Measurements from ENCODE around the gene SLC8A1.

The SLC8A1 gene

GRCh38 chr2:40299781-40300180, 152.1 kb downstream of the SLC8A1 start:
- TF ChIP-seq ZNF565 (CRISPR knock-in tag; conservative IDR thresholded peaks at IDR 0.05; ENCODE audit: low read depth) (no peak), TOX (CRISPR knock-in tag; IDR thresholded peaks at IDR 0.05; ENCODE audit: borderline replicate concordance) (no peak), POU6F1 (CRISPR knock-in tag; IDR thresholded peaks at IDR 0.05; ENCODE audit: borderline replicate concordance, low read depth) (no peak), ZFP30 (CRISPR knock-in tag; IDR thresholded peaks at IDR 0.05) (no peak), SNAI2 (CRISPR knock-in tag; IDR thresholded peaks at IDR 0.05) (no peak), RARB (CRISPR knock-in tag; IDR thresholded peaks at IDR 0.05) (no peak), ZC3H10 (CRISPR knock-in tag; IDR thresholded peaks at IDR 0.05) (no peak), TCF4 (CRISPR knock-in tag; IDR thresholded peaks at IDR 0.05; ENCODE audit: borderline replicate concordance) (no peak), ARNTL (CRISPR knock-in tag; IDR thresholded peaks at IDR 0.05; ENCODE audit: borderline replicate concordance, low read depth) (no peak), PATZ1 (CRISPR knock-in tag; IDR thresholded peaks at IDR 0.05; ENCODE audit: borderline replicate concordance) (no peak), CSRNP3 (CRISPR knock-in tag; IDR thresholded peaks at IDR 0.05) (no peak), BACH2 (CRISPR knock-in tag; IDR thresholded peaks at IDR 0.05; ENCODE audit: borderline replicate concordance) (no peak)

GRCh38 chr2:40299173-40299572, 152.7 kb downstream of the SLC8A1 start:
- no peak for TF ChIP-seq PPARA (CRISPR knock-in tag; IDR thresholded peaks at IDR 0.05; ENCODE audit: borderline replicate concordance)
- TF ChIP-seq ESRRG (CRISPR knock-in tag; IDR thresholded peaks at IDR 0.05): no peak
- no peak for TF ChIP-seq CREB5 (CRISPR knock-in tag; IDR thresholded peaks at IDR 0.05; ENCODE audit: low read depth)
- no peak for TF ChIP-seq GLIS3 (CRISPR knock-in tag; IDR thresholded peaks at IDR 0.05)
- TF ChIP-seq RARB (CRISPR knock-in tag; IDR thresholded peaks at IDR 0.05): no peak
- no peak for TF ChIP-seq SNAI2 (CRISPR knock-in tag; IDR thresholded peaks at IDR 0.05)
- TF ChIP-seq OSR1 (CRISPR knock-in tag; IDR thresholded peaks at IDR 0.05): no peak
- ATAC-seq: no peak

More at GRCh38 chr2:40299781-40300180, 152.1 kb downstream of the SLC8A1 start:
- no peak for ATAC-seq

- ATAC-seq: no peak
- TF ChIP-seq ESRRG (CRISPR knock-in tag; IDR thresholded peaks at IDR 0.05) (no peak), SNAI2 (CRISPR knock-in tag; IDR thresholded peaks at IDR 0.05) (no peak)
Observed at GRCh38 chr2:40298026-40298425, 153.9 kb downstream of the SLC8A1 start.

GRCh38 chr2:40292291-40292690, 159.6 kb downstream of the SLC8A1 start:
- TF ChIP-seq TCF4 (CRISPR knock-in tag; IDR thresholded peaks at IDR 0.05; ENCODE audit: borderline replicate concordance) (no peak), PPARA (CRISPR knock-in tag; IDR thresholded peaks at IDR 0.05; ENCODE audit: borderline replicate concordance) (no peak), RARB (CRISPR knock-in tag; IDR thresholded peaks at IDR 0.05) (no peak), CREB5 (CRISPR knock-in tag; IDR thresholded peaks at IDR 0.05; ENCODE audit: low read depth) (no peak), ZNF565 (CRISPR knock-in tag; conservative IDR thresholded peaks at IDR 0.05; ENCODE audit: low read depth) (no peak), GLIS3 (CRISPR knock-in tag; IDR thresholded peaks at IDR 0.05) (no peak), TOX (CRISPR knock-in tag; IDR thresholded peaks at IDR 0.05; ENCODE audit: borderline replicate concordance) (no peak), ZFP3 (CRISPR knock-in tag; IDR thresholded peaks at IDR 0.05) (no peak), OSR1 (CRISPR knock-in tag; IDR thresholded peaks at IDR 0.05) (no peak), TSHZ2 (CRISPR knock-in tag; IDR thresholded peaks at IDR 0.05) (no peak), ZC3H10 (CRISPR knock-in tag; IDR thresholded peaks at IDR 0.05) (no peak)
- no peak for ATAC-seq

Measured in SK-N-SH treated with all-trans-retinoic acid at 6 μM for 48 hours (cell line).